HG03378 (cell line): Measurements from ENCODE around the gene WSCD1.

Experiments used
- ATAC-seq: cut with Tn5 transposase; IDR thresholded peaks from one replicate; pipeline ENCODE4 v1.9.1; 2021; ENCODE audit warnings: mild to moderate bottlenecking, moderate library complexity; ENCODE audit not compliant: unreplicated experiment

WSCD1 gene

DNA sequence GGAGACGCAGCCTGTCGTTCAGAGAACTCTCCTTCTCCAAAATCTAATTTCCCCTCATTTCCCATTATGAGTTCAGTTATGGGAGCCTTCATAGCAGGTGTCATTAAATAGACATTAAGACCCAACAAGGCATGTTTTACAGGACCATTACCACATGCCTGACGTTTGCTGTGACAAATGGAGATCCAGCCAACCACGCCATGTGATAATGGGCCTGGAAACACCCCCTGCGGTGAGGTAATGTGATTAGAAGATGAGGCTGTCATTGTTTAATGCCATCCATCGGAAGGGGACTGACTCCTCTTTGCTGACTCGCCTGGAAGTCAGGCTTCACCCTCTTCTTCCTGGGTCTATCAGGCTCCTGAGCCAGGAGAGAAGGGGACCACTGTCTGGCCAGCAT, 76.9 kb downstream of the WSCD1 start:
- no peak for ATAC-seq

DNA sequence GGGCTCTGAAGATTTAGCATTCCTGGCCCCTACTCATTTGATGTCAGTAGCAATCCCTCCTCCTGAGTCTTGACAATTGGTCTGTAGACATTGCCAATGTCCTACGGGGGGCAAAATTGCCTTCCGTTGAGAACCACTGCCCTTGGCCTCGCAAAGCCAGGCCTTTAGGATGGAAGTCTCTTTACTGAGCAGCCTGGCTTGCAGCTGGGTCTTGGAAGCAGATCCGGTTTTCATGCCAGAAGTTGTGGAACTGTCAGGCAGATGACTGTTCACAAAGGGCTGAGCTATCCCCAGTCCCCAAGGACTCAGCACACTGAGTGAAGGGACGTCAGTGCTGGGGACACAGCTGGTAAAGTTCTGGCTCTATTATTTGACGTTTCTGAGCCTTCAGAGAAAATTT, 83.2 kb downstream of the WSCD1 start:
- ATAC-seq = no peak

DNA sequence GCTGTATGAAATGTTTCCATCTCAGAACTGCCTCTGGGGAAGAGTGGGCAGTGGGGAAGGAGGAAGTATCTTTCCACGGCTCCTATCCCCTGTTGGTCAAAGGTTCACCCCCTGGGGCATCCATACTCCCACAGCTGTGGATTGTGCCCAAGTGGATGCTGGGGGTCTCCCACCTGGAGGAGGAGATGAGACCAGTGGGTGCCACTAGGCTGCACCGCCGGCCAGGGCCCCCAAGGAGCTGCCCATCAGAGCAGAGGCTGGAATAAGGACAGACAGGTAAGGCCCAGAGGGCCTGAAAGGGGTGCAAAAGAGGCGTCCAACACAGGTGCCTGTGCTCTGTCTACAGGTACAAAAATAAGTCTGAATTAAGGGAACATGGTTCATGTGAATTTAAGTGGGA, 87.5 kb downstream of the WSCD1 start:
- ATAC-seq = no peak

DNA sequence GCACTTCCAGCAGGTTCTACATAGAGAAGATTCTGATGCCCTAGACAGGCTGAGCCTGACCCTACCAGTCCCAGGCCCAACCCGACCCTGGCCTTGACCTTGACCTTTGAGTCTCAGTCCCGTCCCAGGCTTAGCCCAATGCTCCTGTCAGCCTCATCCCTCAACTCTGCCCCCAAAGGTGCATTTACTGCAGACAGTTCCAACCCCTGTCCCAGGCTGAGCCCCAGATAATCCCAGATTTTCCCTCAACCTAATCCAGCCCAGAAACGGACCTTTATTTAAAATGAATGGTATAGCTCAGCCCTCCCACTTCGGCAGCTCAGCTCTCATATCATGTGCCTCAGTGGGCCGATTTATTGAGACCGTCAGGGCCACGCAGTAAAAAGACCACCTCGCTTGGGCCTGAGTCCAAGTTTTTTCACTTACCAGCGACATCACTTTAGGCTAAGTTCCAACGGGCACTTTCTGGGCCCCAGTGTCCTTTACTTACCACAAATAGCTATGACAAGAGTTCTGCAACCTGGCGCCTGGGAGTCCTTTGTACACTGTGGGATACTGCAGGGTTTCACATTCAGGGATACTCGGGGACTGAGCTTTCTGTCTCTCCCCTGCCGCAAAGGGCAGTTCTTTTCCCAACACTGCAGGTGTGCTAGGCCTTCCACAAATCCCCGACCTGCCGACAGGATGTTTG, 89.5 kb downstream of the WSCD1 start:
- ATAC-seq = no peak

DNA sequence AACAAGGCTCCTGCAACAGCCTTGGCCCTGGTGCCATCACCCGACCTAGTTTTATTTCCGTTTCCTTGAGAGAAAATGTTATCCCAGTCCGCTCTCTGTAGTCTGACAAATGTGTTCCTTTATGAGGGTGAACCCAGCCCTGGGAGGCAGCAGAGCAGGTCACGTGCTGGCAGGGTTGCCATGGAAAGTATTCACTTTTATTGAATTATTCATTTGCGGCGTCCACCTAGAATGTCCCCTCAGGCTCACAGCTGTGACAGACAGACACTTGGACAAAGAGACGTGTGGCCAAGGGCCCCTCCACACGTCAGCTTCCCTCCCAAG, 90.0 kb downstream of the WSCD1 start:
- ATAC-seq = no peak

DNA sequence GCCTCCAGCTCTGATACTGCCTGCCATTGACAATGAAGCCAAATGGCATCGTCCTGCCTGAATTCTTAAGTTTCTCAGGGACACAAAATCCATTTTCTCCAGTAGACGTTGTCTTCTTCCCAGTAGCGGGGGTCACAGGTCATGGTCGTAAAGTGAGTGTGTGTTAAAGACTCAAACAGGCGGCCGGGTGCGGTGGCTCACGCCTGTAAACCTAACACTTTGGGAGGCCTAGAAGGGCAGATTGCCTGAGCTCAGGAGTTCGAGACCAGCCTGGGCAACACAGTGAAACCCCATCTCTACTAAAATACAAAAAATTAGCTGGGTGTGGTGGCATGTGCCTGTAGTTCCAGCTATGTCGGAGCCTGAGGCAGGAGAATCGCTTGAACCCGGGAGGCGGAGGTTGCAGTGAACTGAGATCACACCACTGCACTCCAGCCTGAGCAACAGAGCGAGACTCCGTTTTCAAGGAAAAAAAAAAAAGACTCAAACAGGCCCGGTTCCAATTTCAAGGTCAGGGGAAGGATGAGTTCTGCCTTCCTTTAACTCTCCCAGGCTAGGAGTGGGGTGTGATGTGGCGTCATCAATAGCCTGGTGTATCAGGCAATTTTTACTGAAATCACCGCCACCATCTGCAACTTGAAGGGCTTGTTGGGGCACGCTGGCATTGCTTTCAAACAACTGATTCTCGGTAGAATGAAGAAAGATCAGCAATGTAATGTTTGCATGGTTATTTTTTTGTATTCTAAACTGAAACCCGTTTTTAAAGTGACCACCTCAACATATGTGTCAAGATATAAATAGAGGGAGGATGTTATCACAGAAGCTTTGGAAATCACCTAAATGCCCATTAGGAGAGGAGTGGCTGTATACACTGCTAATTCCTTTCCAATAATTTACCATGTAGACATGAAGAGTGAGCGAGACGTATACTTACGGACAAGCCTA, 91.0 kb downstream of the WSCD1 start:
- no peak for ATAC-seq

DNA sequence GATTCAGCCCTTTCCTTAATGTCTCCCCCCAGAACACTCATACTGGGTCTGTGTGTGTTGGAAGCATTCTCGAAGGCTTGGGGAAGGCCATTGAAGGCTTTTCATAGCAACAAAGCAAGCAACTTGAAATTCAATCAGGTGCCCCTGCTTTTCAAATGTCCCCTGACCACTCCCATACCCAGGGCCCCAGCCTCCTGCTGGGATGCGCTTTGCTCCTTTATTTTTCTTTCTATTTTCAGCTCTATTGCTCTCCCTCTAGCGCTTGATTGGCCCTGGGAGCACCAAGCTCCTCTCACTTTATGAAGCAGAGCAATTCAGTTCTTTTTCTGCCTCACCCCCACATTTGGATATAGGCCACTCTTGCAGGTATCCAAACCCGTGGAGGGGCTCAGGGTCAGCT, 92.0 kb downstream of the WSCD1 start:
- ATAC-seq = no peak

DNA sequence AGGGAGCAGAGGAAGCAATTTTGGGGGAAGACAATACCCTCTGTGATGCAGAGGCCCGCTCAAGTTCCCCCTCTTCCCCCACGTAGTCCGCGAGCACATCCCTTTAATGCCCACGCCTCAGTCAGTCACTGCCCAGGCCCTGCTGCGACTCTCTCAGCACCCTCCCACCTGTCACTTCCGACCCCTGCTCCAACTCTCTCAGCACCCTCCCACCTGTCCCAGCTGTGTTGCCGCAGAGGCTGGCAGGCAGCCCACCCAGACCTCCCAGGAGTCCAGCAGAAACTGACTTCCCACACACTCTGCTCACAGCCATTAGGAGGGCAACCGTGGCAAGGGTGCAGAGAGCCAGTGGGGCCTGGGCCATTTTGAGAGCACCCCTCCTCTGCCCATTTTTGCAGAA, 92.7 kb downstream of the WSCD1 start:
- no peak for ATAC-seq

DNA sequence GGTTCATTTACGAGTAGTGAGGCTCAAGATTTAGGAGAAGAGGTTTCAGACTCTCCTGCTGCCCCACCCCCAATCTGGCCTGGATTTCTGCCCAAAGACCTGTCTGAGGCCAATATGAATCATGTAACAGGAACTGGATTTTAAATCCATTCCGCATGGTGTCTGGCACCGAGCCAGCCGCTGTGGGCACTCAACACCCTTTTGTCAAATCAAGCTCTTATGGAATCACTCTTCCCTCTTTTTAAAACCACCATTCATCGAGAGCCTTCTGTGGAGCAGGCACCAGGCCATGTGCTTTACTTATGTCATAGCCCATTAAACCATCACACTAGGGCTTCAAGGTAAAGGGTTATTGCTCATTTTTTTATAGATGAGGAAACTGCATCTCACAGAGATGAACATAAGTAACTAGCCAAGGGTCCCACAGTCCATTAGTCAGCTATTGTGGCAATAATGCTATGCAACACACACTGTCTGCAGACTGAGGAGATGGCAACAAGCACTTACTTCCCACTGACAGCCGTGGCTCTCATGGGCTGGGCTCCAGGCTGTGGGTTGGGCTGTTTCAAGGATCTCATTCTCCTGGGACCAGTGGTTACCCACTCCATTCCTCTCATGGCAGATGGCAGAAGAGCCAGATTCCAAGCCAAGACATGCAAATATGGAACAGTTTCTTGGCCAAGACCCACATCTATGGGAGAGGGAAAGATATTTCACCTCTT, 93.6 kb downstream of the WSCD1 start:
- no peak for ATAC-seq

DNA sequence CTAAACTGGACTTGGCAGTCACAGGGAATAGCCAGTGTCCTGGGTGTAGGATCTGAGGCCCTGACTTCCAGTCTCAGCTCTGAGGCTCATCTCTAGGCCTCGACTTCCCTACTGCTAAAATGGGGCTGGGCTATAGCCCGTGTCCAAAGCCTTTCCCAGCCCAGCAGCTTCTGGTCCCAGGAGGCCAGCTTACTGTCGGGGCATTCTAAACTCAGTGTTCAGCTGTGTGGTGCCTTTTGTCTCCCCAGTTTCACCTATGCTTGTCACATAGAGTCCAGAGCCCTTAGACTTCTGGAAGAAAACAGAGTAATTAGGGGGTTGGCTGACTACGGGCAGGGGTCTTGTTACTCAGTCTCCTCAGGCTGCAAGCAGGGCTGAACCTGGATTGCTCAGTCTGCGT, 94.8 kb downstream of the WSCD1 start:
- ATAC-seq = no peak

DNA sequence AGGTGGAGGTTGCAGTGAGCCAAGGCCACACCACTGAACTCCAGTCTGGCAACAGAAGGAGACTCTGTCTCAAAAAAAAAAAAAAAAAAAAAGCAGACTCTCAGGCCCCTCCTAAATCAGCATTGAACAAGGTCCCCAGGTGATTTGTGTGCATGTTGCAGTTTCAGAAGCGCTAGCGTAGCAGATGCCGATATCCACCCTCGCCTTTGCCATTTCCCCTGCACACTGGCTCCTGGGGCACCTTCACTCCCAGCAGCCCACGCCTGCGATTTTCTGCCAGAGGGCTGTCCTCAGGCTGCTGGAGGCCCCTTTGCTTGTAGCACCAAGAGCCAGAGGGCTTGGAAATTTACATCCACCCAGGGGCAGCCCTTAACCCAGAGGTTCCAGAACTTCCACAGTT, 95.6 kb downstream of the WSCD1 start:
- no peak for ATAC-seq

DNA sequence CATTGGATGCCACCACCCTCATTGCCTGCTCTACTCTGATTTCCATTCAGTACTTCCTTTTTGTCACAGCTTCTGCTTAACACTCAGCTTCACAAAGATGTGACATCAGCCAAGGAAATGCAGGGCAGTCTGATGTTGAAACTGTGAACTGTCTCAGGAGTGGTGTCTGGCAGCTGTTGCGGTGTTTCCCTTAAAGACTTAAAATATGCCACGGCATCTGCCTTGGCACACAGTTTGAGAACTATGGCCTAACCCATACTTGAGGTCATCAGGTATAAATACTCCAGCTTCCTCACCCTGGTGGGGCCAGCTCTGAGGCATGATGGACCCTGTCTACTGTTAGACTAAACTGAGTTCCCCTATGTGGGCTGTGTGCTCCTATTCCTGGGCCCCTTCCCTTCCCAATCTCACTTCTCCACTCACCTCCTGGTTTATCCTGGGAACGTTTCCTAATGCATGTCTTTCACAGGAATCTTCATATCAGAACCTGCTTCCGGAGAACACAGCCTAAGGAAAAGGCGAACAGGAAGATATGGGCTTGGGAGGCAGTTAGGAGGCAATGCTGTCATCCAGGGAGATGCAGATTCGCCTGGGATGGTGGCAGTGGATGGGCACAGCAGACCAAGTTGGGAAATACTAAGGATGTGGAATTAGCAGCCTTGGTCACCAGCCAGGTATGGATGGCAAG, 96.5 kb downstream of the WSCD1 start:
- ATAC-seq = no peak

DNA sequence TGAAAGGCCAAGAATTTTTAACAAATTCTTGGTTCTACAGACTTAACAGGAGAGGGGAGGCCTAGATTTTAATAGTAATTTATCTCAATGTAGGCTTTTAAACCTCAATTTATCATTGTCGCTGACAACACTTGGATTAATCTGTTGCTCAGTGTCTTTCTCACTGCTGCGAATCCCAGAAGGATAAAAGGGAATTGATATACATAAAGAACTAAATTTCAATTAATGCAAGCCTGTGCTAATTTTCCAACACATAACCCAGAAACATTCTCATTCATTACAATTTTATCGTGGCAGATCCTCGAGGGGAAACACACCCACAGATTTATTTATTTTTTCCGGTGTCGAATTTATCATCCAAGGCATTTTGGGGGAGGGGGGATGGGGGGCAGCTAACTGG, 98.1 kb downstream of the WSCD1 start:
- ATAC-seq = no peak

DNA sequence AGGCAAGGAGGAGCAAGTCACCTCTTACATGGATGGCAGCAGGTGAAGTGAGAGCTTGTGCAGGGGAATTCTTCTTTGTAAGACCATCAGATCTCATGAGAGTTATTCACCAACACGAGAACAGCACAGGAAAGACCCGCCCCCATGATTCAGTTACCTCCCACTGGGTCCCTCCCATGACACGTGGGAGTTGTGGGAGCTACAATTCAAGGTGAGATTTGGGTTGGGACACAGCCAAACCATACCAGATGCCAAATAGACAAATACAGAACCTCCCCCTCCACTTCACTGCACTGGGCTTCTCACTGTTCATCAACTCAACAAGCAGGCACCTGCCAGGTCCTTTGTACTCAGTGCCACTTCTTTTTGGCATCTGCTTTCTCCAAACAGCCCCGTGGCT, 100.2 kb downstream of the WSCD1 start:
- no peak for ATAC-seq

DNA sequence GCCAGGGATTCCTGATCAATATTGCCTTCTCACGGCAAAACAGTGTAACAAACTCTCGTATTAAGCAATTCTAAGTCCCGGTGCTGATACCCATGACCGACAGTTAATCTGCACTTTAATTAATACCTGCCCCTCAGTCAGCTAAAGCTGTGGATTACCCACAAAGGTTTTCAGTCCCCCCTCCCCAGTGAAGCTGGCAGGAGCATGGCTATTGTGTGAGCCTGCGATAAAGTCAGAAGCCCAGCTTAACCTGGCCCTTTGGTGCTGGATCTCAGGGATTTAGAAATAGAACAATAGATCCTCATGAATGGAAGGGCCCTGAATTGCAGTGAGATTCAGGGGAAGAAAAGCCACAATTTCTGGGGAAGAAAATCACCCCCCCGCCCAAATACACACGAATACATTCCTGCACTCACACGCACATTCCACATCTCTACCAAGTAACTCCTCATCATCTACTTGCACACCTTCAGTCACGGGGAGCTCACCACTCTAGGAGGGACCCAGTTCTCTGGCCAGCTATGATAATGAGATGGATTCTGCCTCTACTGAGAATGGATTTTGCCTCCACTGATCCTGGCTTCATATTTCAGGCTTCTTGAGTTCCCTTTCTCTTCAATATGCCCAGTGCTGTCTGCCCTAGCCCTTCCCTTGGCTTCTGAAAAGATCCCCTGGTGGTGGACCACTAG, 102.6 kb downstream of the WSCD1 start:
- no peak for ATAC-seq

DNA sequence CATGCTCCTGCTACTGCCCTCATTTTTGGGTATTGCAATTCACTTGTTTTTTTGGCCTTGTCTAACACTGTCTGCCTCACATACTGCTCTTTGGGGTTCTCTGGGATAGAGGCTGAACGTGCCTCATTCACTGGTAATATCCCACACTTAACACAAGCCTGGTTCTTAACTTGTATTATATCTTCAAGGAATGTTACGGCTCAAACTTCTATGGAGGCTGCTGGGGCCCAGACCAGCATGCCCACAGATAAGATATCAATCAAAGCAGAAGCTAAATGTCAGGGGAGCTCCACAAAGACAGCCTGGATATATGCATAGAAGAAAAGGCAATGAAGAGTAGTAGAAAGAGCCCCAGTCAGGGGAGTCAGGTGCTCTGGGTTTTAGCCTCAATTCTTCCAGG, 103.5 kb downstream of the WSCD1 start:
- ATAC-seq = no peak
